ENCODE data around the gene ZNF184. TPM values are rescaled to one million over a fixed set of nuclear protein-coding genes. Genes with fewer than 3 reads are reported as not detected.

Gene ZNF184
- total RNA-seq, 2 experiments from 2014 or later, result 19.6 to 21.1 TPM

DNA sequence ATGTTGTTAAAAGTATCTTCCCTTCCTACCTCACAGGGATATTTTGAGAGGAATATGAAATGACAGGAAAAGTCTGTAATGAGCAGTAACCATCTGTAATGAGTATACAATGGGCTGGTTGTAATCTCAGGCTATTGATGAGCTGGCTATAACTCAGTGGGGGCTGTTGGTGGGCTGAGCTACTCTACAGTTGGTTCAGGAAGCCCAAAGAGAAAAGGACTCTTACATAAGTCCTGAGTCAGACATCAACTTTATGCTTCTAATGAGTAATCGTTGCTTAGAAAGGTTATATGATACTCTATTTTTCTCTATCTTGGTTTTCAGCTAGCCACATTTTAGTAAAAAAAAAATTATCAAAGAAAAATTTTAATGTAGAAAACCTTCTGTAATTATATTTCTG lies 57.9 kb downstream of the ZNF184 start:
- POLR2A ChIA-PET, result no interaction called here
- peaks cover 18% of the 10 kb centered on the region for H3K27me3 Mint-ChIP-seq
- intact Hi-C loops (cut with DNase I, micrococcal nuclease), result no loop called here

DNA sequence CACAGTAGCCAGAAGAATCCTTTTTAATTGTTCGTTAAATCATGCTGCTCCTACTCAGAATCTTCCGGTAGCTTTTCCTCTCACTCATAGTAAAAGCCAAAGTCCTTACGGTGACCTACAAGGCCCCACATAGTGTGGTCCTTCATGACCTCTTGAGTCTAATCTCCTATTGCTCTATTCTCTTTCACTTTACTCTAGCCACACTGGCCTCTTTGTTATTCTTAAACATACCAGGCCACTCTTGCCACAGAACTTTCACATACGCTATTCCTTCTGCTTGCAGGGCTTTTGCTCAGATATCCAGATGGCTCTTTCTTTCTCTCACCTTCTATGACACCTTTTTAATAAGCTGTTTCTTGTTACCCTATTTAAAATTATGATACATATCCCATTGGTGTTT lies 58.6 kb downstream of the ZNF184 start:
- Histone ChIP-seq H3K27ac (ENCODE audit: low read depth in 1 of 2, low read length in 2 of 2) (no peak overlapping the region), H3K9me3 (ENCODE audit: control insufficient read depth in 1 of 2, insufficient read depth in 1 of 2, low read length in 2 of 2) (no peaks in the 10 kb centered on the region), H3K4me1 (ENCODE audit: insufficient read depth, low read length) (no peaks in the 10 kb centered on the region), H3K4me3 (ENCODE audit: low read length) (no peak overlapping the region), H3K36me3 (ENCODE audit: insufficient read depth, low read length) (no peaks in the 10 kb centered on the region), H3K27me3 (ENCODE audit: control insufficient read depth in 1 of 2, insufficient read depth in 2 of 2, low read length in 2 of 2) (no peaks in the 10 kb centered on the region)
- Mint-ChIP-seq H3K4me1 (ENCODE audit: low read depth) (no peaks in the 10 kb centered on the region), H3K27ac (no peak overlapping the region), H3K36me3 (ENCODE audit: low read depth) (peaks cover 5% of the 10 kb centered on the region), H3K4me3 (no peak overlapping the region), H3K9me3 (peaks cover 4% of the 10 kb centered on the region), H3K27me3 (peaks cover 12% of the 10 kb centered on the region)
- CTCF ChIA-PET, result no interaction called here
- intact Hi-C loops (cut with DNase I, micrococcal nuclease), result no loop called here
- DNase-seq (no peak), ATAC-seq (ENCODE audit: poor library complexity) (no peak)
- POLR2A ChIA-PET, result no interaction called here
- TF ChIP-seq, protein P1, sequence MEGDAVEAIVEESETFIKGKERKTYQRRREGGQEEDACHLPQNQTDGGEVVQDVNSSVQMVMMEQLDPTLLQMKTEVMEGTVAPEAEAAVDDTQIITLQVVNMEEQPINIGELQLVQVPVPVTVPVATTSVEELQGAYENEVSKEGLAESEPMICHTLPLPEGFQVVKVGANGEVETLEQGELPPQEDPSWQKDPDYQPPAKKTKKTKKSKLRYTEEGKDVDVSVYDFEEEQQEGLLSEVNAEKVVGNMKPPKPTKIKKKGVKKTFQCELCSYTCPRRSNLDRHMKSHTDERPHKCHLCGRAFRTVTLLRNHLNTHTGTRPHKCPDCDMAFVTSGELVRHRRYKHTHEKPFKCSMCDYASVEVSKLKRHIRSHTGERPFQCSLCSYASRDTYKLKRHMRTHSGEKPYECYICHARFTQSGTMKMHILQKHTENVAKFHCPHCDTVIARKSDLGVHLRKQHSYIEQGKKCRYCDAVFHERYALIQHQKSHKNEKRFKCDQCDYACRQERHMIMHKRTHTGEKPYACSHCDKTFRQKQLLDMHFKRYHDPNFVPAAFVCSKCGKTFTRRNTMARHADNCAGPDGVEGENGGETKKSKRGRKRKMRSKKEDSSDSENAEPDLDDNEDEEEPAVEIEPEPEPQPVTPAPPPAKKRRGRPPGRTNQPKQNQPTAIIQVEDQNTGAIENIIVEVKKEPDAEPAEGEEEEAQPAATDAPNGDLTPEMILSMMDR (IDR thresholded peaks at IDR 0.05), result no peak

More for the DNA sequence above, 57.9 kb downstream of the ZNF184 start:
- H3K4me3 ChIP-seq (ENCODE audit: low read length), result no peak overlapping the region
- Mint-ChIP-seq H3K36me3 (ENCODE audit: low read depth) (peaks cover 5% of the 10 kb centered on the region), H3K27ac (no peak overlapping the region), H3K4me1 (ENCODE audit: low read depth) (no peaks in the 10 kb centered on the region), H3K4me3 (no peak overlapping the region), H3K9me3 (peaks cover 4% of the 10 kb centered on the region)
- TF ChIP-seq, protein P1 (IDR thresholded peaks at IDR 0.05), result no peak
- H3K27me3 ChIP-seq (ENCODE audit: control insufficient read depth in 1 of 2, insufficient read depth in 2 of 2, low read length in 2 of 2), result peaks cover 3 to 6% of the 10 kb centered on the region in 2 experiments
- no peak for DNase-seq
- H3K9me3 ChIP-seq (ENCODE audit: control insufficient read depth in 1 of 2, insufficient read depth in 1 of 2, low read length in 2 of 2), result no peaks in the 10 kb centered on the region
- no peaks in the 10 kb centered on the region for H3K36me3 ChIP-seq (ENCODE audit: insufficient read depth, low read length)
- CTCF ChIA-PET, result no interaction called here
- no peak for ATAC-seq (ENCODE audit: poor library complexity)
- H3K4me1 ChIP-seq (ENCODE audit: insufficient read depth, low read length), result no peaks in the 10 kb centered on the region
- H3K27ac ChIP-seq (ENCODE audit: low read depth in 1 of 2, low read length in 2 of 2), result no peak overlapping the region

DNA sequence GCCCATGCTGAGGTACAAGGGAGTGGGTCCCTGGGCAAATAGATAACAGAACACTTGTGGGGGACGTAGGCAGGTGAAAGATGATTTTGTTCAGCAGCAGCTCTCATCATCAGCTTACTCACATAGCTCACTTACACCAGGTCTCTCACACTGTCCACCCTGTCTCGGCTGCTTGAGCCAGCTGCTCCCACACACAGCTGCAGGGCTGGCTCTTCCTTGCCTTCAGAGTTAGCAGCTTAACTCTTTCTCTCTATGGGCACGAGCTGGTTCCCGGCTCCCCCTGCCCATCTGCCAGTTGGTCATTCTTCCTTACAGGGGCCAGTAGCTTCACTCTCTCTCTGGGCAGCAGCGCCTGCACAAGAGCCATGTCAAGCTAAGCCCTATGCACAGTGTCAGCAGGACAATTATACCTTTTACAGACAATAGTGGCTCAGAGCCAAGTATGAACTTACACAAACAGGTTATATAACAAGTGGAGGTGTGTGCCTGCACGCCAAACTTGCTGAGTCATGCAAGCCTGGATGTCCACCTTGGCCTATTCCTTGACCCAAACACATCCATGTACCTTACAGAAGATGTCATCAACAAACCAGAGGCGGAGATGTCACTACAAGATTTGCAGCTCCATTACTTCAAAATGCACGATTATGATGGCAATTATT lies 65.6 kb downstream of the ZNF184 start:
- TF ChIP-seq, protein P1 (IDR thresholded peaks at IDR 0.05), result no peak
- Histone ChIP-seq H3K27me3 (ENCODE audit: control insufficient read depth in 1 of 2, insufficient read depth in 2 of 2, low read length in 2 of 2) (peaks cover 0 to 3% of the 10 kb centered on the region in 2 experiments), H3K4me3 (ENCODE audit: low read length) (no peak overlapping the region), H3K36me3 (ENCODE audit: insufficient read depth, low read length) (no peaks in the 10 kb centered on the region), H3K4me1 (ENCODE audit: insufficient read depth, low read length) (no peaks in the 10 kb centered on the region), H3K27ac (ENCODE audit: low read depth in 1 of 2, low read length in 2 of 2) (no peak overlapping the region), H3K9me3 (ENCODE audit: control insufficient read depth in 1 of 2, insufficient read depth in 1 of 2, low read length in 2 of 2) (peaks cover 0 to 18% of the 10 kb centered on the region in 2 experiments)
- ChIA-PET CTCF (no interaction called here), POLR2A (no interaction called here)
- no peak for DNase-seq
- intact Hi-C loops (cut with DNase I, micrococcal nuclease), result no loop called here
- no peak overlapping the region for H3K27ac Mint-ChIP-seq
- peaks cover 21% of the 10 kb centered on the region for H3K36me3 Mint-ChIP-seq (ENCODE audit: low read depth)
- H3K27me3 Mint-ChIP-seq, result no peaks in the 10 kb centered on the region
- ATAC-seq (ENCODE audit: poor library complexity), result no peak
- no peaks in the 10 kb centered on the region for H3K4me1 Mint-ChIP-seq (ENCODE audit: low read depth)
- no peak overlapping the region for H3K4me3 Mint-ChIP-seq
- H3K9me3 Mint-ChIP-seq, result peaks cover 11% of the 10 kb centered on the region

Data from CD4-positive, alpha-beta T cell (primary cell).